ENCODE results near the gene KCNC1. TPM values are rescaled to one million over a fixed set of nuclear protein-coding genes. Genes with fewer than 3 reads are reported as not detected.

Gene KCNC1
- total RNA-seq, 2 donors from 2014 or later = 0.19 to 0.37 TPM

DNA sequence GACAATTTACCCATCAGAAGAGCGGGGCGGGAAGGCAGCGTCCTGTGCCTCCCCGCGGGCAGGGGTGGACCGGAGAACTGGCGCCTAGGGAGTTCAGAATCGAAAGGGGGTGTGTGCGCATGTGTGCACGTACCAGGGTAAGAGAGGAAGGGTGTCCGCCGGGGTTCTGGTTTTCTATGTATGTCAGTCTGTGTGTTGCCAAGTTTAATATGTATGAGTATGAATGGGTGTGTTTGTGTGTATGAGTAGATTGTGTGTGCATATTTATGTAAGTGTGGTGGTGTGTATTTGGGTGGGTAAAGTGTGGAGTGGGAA lies 2.0 kb downstream of the KCNC1 start:
- TF ChIP-seq, protein P1, sequence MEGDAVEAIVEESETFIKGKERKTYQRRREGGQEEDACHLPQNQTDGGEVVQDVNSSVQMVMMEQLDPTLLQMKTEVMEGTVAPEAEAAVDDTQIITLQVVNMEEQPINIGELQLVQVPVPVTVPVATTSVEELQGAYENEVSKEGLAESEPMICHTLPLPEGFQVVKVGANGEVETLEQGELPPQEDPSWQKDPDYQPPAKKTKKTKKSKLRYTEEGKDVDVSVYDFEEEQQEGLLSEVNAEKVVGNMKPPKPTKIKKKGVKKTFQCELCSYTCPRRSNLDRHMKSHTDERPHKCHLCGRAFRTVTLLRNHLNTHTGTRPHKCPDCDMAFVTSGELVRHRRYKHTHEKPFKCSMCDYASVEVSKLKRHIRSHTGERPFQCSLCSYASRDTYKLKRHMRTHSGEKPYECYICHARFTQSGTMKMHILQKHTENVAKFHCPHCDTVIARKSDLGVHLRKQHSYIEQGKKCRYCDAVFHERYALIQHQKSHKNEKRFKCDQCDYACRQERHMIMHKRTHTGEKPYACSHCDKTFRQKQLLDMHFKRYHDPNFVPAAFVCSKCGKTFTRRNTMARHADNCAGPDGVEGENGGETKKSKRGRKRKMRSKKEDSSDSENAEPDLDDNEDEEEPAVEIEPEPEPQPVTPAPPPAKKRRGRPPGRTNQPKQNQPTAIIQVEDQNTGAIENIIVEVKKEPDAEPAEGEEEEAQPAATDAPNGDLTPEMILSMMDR (IDR thresholded peaks at IDR 0.05) = no peak
- intact Hi-C loops (cut with DNase I) = loop anchor here (10.0 kb wide), 1 partner anchor 142 kb away; no protein-coding TSS in a partner anchor
- Histone ChIP-seq H3K4me1 (no peaks in the 10 kb centered on the region), H3K27me3 (peaks cover 16% of the 10 kb centered on the region), H3K9ac (ENCODE audit: low read depth in 2 of 2, low read length in 2 of 2) (no peak overlapping the region), H3K9me3 (no peaks in the 10 kb centered on the region), H3K4me3 (no peak overlapping the region), H3K27ac (no peak overlapping the region), H3K36me3 (no peaks in the 10 kb centered on the region)
- no peak for DNase-seq

GRCh38 chr11:17736930-17737817 lies 2.6 kb downstream of the KCNC1 start:
- H3K27ac ChIP-seq = no peak overlapping the region
- no peaks in the 10 kb centered on the region for H3K36me3 ChIP-seq
- TF ChIP-seq, protein P1 (IDR thresholded peaks at IDR 0.05) = no peak
- no peaks in the 10 kb centered on the region for H3K9me3 ChIP-seq
- H3K4me1 ChIP-seq = no peaks in the 10 kb centered on the region
- intact Hi-C loops (cut with DNase I) = loop anchor here (10.0 kb wide), 1 partner anchor 142 kb away; no protein-coding TSS in a partner anchor
- peaks cover 16% of the 10 kb centered on the region for H3K27me3 ChIP-seq
- H3K9ac ChIP-seq (ENCODE audit: low read depth in 2 of 2, low read length in 2 of 2) = no peak overlapping the region
- DNase-seq = no peak
- no peak overlapping the region for H3K4me3 ChIP-seq

DNA sequence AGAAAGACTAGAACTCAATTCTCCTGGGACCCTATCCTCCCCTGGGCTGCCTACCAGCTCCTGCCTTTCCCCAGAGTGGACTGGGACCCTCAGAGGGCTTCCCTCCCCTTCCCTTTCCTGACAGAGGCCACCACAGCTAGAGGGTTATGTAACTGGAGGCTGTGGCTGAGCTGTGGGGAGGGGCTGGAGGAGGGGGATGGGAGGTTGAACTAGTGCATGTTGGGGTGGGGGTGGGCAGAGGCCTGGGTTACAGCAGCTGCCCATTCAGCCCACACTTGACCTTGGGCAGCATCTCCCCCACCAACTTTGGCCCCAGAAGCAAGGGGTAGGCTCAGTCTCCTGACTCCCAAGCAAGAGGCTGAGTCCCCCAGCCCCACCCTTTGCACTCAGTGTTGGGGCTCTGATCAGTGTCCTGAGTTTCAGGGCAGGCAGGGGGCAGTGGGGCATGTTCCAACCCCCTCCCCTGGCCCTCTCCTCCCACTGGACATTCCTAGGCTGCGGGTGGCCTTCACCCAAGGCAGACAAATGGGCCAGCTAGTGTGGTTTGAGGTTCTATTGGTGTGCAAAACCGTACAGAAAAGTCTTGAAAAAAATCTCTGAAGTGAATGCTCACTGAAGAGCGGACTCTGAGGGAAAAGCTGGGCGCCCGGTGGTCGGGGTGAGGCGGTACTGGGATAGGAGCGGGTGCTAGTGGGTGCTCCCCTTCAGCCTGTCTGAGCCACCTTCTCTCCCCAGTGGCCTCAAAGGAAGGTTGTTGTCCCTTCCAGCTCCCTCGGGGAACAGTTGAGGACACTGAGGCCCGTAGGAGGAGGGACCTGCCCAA lies 3.8 kb downstream of the KCNC1 start:
- H3K4me1 ChIP-seq = no peaks in the 10 kb centered on the region
- no peak for DNase-seq
- H3K27me3 ChIP-seq = peaks cover 16% of the 10 kb centered on the region
- intact Hi-C loops (cut with DNase I) = loop anchor here (10.0 kb wide), 1 partner anchor 144 kb away; no protein-coding TSS in a partner anchor
- H3K9ac ChIP-seq (ENCODE audit: low read depth in 2 of 2, low read length in 2 of 2) = no peak overlapping the region
- H3K9me3 ChIP-seq = no peaks in the 10 kb centered on the region
- H3K36me3 ChIP-seq = no peaks in the 10 kb centered on the region
- no peak overlapping the region for H3K4me3 ChIP-seq
- TF ChIP-seq, protein P1 (IDR thresholded peaks at IDR 0.05) = no peak
- no peak overlapping the region for H3K27ac ChIP-seq

DNA sequence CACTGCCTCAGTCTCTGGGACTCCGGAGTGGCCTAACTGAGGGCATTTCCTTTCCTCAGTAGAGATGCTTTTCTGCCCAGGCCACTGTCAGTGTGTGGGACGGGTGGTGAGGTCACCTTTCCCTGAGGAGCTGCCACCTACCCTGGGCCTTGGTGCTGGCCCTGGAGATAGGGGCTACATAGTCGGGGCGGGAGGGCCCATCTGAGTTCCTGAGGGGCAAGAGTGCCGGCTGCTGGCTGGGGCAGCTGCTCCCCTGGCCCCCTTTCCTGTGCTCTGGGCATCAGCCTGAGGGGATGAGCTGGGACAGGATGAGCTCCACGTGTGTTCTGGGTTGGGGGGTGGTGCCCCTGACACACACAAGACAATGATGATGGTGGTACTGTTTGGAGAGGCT lies 5.4 kb downstream of the KCNC1 start:
- TF ChIP-seq, protein P1 (IDR thresholded peaks at IDR 0.05) = no peak
- Histone ChIP-seq H3K27ac (no peak overlapping the region), H3K9me3 (no peaks in the 10 kb centered on the region), H3K9ac (ENCODE audit: low read depth in 2 of 2, low read length in 2 of 2) (no peak overlapping the region), H3K36me3 (no peaks in the 10 kb centered on the region), H3K4me3 (no peak overlapping the region), H3K4me1 (no peaks in the 10 kb centered on the region), H3K27me3 (peaks cover 16% of the 10 kb centered on the region)
- intact Hi-C loops (cut with DNase I) = loop anchor here (10.0 kb wide), 1 partner anchor 145 kb away; no protein-coding TSS in a partner anchor
- no peak for DNase-seq

DNA sequence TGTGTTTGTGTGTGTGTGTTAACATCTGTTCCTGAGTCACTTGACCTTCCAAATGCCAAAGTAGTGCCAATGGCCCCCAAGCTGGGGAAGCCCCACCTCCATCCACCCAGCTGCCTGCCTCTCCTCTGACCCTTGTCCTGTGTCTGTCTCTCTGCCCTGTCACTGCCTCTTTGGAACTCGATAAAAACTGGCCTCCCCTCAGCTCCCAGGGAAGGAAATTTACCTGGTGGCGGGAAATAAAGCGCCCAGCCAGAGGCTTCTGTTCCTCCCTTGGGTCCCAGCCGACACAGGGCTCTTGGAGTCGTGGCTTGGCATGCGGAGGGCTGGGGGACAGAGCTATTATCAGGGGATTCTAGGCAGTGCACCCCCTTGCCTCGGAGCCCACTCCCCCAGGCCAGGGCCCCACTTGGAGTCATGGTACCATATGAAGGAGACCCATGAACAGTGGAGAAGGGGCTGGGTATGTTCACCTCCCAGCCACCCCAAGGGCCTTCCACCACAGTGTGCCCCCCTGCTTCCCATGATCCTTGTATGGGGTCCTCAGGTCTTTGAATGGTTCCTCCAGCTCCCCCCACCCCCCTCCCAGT lies 6.2 kb downstream of the KCNC1 start:
- no peak for DNase-seq
- Histone ChIP-seq H3K4me3 (no peak overlapping the region), H3K9ac (ENCODE audit: low read depth in 2 of 2, low read length in 2 of 2) (no peak overlapping the region), H3K4me1 (no peaks in the 10 kb centered on the region), H3K9me3 (no peaks in the 10 kb centered on the region), H3K27ac (no peak overlapping the region), H3K27me3 (peaks cover 9% of the 10 kb centered on the region), H3K36me3 (no peaks in the 10 kb centered on the region)
- intact Hi-C loops (cut with DNase I) = no loop called here
- TF ChIP-seq, protein P1 (IDR thresholded peaks at IDR 0.05) = no peak
